Measurements from ENCODE around the gene PLXNA4. TPM values are rescaled to one million over a fixed set of nuclear protein-coding genes. Genes with fewer than 3 reads are reported as not detected.
A peak's percentile ranks its signal among the peaks of the same experiment; 100 is the strongest.

Gene PLXNA4
- total RNA-seq, 1 donor from 2014 or later = 14.0 TPM

GRCh38 chr7:132588596-132588995 is 12.3 kb upstream of the PLXNA4 start:
- no peak for TF ChIP-seq POLR2A (IDR thresholded peaks at IDR 0.05)
- no peak for TF ChIP-seq POLR2AphosphoS5 (IDR thresholded peaks at IDR 0.05; ENCODE audit: insufficient read depth in 1 of 2, low read depth in 1 of 2)
- TF ChIP-seq, protein P1, sequence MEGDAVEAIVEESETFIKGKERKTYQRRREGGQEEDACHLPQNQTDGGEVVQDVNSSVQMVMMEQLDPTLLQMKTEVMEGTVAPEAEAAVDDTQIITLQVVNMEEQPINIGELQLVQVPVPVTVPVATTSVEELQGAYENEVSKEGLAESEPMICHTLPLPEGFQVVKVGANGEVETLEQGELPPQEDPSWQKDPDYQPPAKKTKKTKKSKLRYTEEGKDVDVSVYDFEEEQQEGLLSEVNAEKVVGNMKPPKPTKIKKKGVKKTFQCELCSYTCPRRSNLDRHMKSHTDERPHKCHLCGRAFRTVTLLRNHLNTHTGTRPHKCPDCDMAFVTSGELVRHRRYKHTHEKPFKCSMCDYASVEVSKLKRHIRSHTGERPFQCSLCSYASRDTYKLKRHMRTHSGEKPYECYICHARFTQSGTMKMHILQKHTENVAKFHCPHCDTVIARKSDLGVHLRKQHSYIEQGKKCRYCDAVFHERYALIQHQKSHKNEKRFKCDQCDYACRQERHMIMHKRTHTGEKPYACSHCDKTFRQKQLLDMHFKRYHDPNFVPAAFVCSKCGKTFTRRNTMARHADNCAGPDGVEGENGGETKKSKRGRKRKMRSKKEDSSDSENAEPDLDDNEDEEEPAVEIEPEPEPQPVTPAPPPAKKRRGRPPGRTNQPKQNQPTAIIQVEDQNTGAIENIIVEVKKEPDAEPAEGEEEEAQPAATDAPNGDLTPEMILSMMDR (IDR thresholded peaks at IDR 0.05) = no peak
- Histone ChIP-seq H3K9me3 (no peaks in the 10 kb centered on the region), H3K27ac (no peak overlapping the region), H3K4me3 (no peak overlapping the region), H3K4me1 (no peaks in the 10 kb centered on the region), H3K27me3 (no peaks in the 10 kb centered on the region), H3K36me3 (no peaks in the 10 kb centered on the region)
- intact Hi-C loops (cut with DNase I) = loop anchor here (10.0 kb wide), 1 partner anchor 644 kb away; no protein-coding TSS in a partner anchor
- no peak for DNase-seq (ENCODE audit: extremely low spot score in 2 of 2)

- Histone ChIP-seq H3K36me3 (no peaks in the 10 kb centered on the region), H3K4me1 (no peaks in the 10 kb centered on the region), H3K9me3 (no peaks in the 10 kb centered on the region), H3K4me3 (no peak overlapping the region), H3K27ac (no peak overlapping the region), H3K27me3 (no peaks in the 10 kb centered on the region)
- peak in 1 of 2 donors; percentile 43 for DNase-seq (ENCODE audit: extremely low spot score in 2 of 2)
- intact Hi-C loops (cut with DNase I) = loop anchor here (10.0 kb wide), 1 partner anchor 640 kb away; no protein-coding TSS in a partner anchor
- no peak for TF ChIP-seq POLR2AphosphoS5 (IDR thresholded peaks at IDR 0.05; ENCODE audit: insufficient read depth in 1 of 2, low read depth in 1 of 2)
- no peak for TF ChIP-seq POLR2A (IDR thresholded peaks at IDR 0.05)
- TF ChIP-seq, protein P1 (IDR thresholded peaks at IDR 0.05) = no peak
Measured at GRCh38 chr7:132584796-132585494, 8.7 kb upstream of the PLXNA4 start.

GRCh38 chr7:132581431-132581830 is 5.2 kb upstream of the PLXNA4 start:
- no peak overlapping the region for H3K4me3 ChIP-seq
- intact Hi-C loops (cut with DNase I) = loop anchor here (10.0 kb wide), 1 partner anchor 637 kb away; no protein-coding TSS in a partner anchor
- TF ChIP-seq POLR2AphosphoS5 (IDR thresholded peaks at IDR 0.05; ENCODE audit: insufficient read depth in 1 of 2, low read depth in 1 of 2) (no peak), POLR2A (IDR thresholded peaks at IDR 0.05) (no peak)
- TF ChIP-seq, protein P1 (IDR thresholded peaks at IDR 0.05) = no peak

GRCh38 chr7:132580717-132581285 is 4.5 kb upstream of the PLXNA4 start:
- DNase-seq (ENCODE audit: extremely low spot score in 2 of 2) = peak; percentile 77 to 88
- intact Hi-C loops (cut with DNase I) = loop anchor here (10.0 kb wide), 1 partner anchor 636 kb away; no protein-coding TSS in a partner anchor
- TF ChIP-seq, protein P1 (IDR thresholded peaks at IDR 0.05) = peak; percentile 69 to 85 (median 77)
- no peak for TF ChIP-seq POLR2AphosphoS5 (IDR thresholded peaks at IDR 0.05; ENCODE audit: insufficient read depth in 1 of 2, low read depth in 1 of 2)

More at GRCh38 chr7:132581431-132581830, 5.2 kb upstream of the PLXNA4 start:
- H3K9me3 ChIP-seq = no peaks in the 10 kb centered on the region
- peaks cover 2% of the 10 kb centered on the region for H3K4me1 ChIP-seq
- no peaks in the 10 kb centered on the region for H3K27me3 ChIP-seq
- DNase-seq (ENCODE audit: extremely low spot score in 2 of 2) = peak; percentile 77 to 81
- no peak overlapping the region for H3K27ac ChIP-seq
- no peaks in the 10 kb centered on the region for H3K36me3 ChIP-seq

More at GRCh38 chr7:132580717-132581285, 4.5 kb upstream of the PLXNA4 start:
- peaks cover 9% of the 10 kb centered on the region for H3K4me1 ChIP-seq
- no peaks in the 10 kb centered on the region for H3K36me3 ChIP-seq
- H3K4me3 ChIP-seq = no peak overlapping the region
- H3K9me3 ChIP-seq = no peaks in the 10 kb centered on the region
- H3K27ac ChIP-seq = no peak overlapping the region
- no peaks in the 10 kb centered on the region for H3K27me3 ChIP-seq

Data from vagina (tissue), 2 donors.